Calu3 (cell line): ENCODE data around the gene PCMTD2. TPM values are rescaled to one million over a fixed set of nuclear protein-coding genes. Genes with fewer than 3 reads are reported as not detected.

Source experiments
- BruUV-seq: library from RNA; stranded (reverse); fragments of 400-500 nt; replicated peaks from 2 replicates; lab custom pipeline; 2021; lab: Mats Ljungman, UMichigan
- CTCF ChIA-PET: fragments of 300-600 bp; sonication (Branson Sonifier 250); formaldehyde crosslinking; loops from one replicate; lab custom pipeline; 2022; ENCODE audit warnings: antibody characterized with exemption; lab: Charles Lee
- DNase-seq: peaks from one replicate; pipeline ENCODE4 v3.0.0; 2022
- H3K27ac Mint-ChIP-seq: one replicate; pipeline ENCODE4 v1.8.0; 2022; ENCODE audit warnings: mixed read lengths; ENCODE audit not compliant: unreplicated experiment
- H3K27me3 Mint-ChIP-seq: one replicate; pipeline ENCODE4 v1.8.0; 2022; ENCODE audit warnings: mixed read lengths; ENCODE audit not compliant: unreplicated experiment
- H3K36me3 Mint-ChIP-seq: one replicate; pipeline ENCODE4 v1.8.0; 2022; ENCODE audit warnings: mild to moderate bottlenecking, moderate library complexity, mixed read lengths; ENCODE audit not compliant: insufficient read depth, unreplicated experiment
- H3K4me1 Mint-ChIP-seq: one replicate; pipeline ENCODE4 v1.8.0; 2022; ENCODE audit warnings: mild to moderate bottlenecking, low read depth, mixed read lengths; ENCODE audit not compliant: unreplicated experiment
- H3K4me3 Mint-ChIP-seq: one replicate; pipeline ENCODE4 v1.8.0; 2022; ENCODE audit warnings: mild to moderate bottlenecking, low read depth, moderate library complexity, mixed read lengths; ENCODE audit not compliant: unreplicated experiment
- H3K9me3 Mint-ChIP-seq: one replicate; pipeline ENCODE4 v1.8.0; 2022; ENCODE audit warnings: low read depth, mixed read lengths; ENCODE audit not compliant: unreplicated experiment
- CTCF ChIP-seq: fragments of 200-600 bp; IDR thresholded peaks from one replicate; pipeline ENCODE4 v1.8.0; 2022; ENCODE audit warnings: antibody characterized with exemption; ENCODE audit not compliant: unreplicated experiment
- intact Hi-C: fragments of 100-400 bp; cut with micrococcal nuclease; formaldehyde crosslinking; loops from one replicate; pipeline ENCODE4 v1.10.0; 2022; ENCODE audit not compliant: unreplicated experiment
- total RNA-seq: library from RNA; stranded (reverse); gene quantifications from 2 replicates; pipeline ENCODE4 v1.2.3, GENCODE V29; 2022

Gene PCMTD2
- total RNA-seq, 1 experiment from 2014 or later, result 62.2 TPM

- Mint-ChIP-seq H3K9me3 (no peaks in the 10 kb centered on the region), H3K27ac (no peak overlapping the region), H3K4me3 (no peak overlapping the region), H3K36me3 (no peaks in the 10 kb centered on the region), H3K27me3 (peaks cover 72% of the 10 kb centered on the region), H3K4me1 (no peaks in the 10 kb centered on the region)
- CTCF ChIA-PET, result interaction anchor here (0.7 kb wide), 1 partner anchor 14 kb away, joined by 3 read pairs; no protein-coding TSS in a partner anchor
- no peak for DNase-seq
- intact Hi-C loops, result no loop called here
- no TSS peak for BruUV-seq
- TF ChIP-seq CTCF, result no peak
Observed at GRCh38 chr20:64242797-64243475, 12.6 kb upstream of the PCMTD2 start.

GRCh38 chr20:64244281-64244805 is 11.2 kb upstream of the PCMTD2 start:
- Mint-ChIP-seq H3K4me1 (no peaks in the 10 kb centered on the region), H3K36me3 (no peaks in the 10 kb centered on the region), H3K27me3 (peaks cover 75% of the 10 kb centered on the region), H3K4me3 (no peak overlapping the region), H3K27ac (no peak overlapping the region), H3K9me3 (no peaks in the 10 kb centered on the region)
- no TSS peak for BruUV-seq
- CTCF ChIA-PET, result no interaction called here
- no peak for TF ChIP-seq CTCF
- no peak for DNase-seq
- intact Hi-C loops, result no loop called here

GRCh38 chr20:64244870-64245603 is 10.5 kb upstream of the PCMTD2 start:
- intact Hi-C loops, result no loop called here
- TF ChIP-seq CTCF, result no peak
- Mint-ChIP-seq H3K36me3 (no peaks in the 10 kb centered on the region), H3K27me3 (peaks cover 82% of the 10 kb centered on the region), H3K4me3 (no peak overlapping the region), H3K9me3 (no peaks in the 10 kb centered on the region), H3K4me1 (no peaks in the 10 kb centered on the region), H3K27ac (no peak overlapping the region)
- DNase-seq, result no peak
- CTCF ChIA-PET, result no interaction called here
- BruUV-seq, result no TSS peak

- TF ChIP-seq CTCF, result no peak
- no peak for DNase-seq
- H3K36me3 Mint-ChIP-seq, result no peaks in the 10 kb centered on the region
- peaks cover 92% of the 10 kb centered on the region for H3K27me3 Mint-ChIP-seq
- BruUV-seq, result no TSS peak
- no peak overlapping the region for H3K4me3 Mint-ChIP-seq
- intact Hi-C loops, result no loop called here
- H3K4me1 Mint-ChIP-seq, result no peaks in the 10 kb centered on the region
- CTCF ChIA-PET, result no interaction called here
- H3K27ac Mint-ChIP-seq, result no peak overlapping the region
- H3K9me3 Mint-ChIP-seq, result no peaks in the 10 kb centered on the region
Observed at GRCh38 chr20:64245746-64246595, 9.6 kb upstream of the PCMTD2 start.
